ENCODE measurements around the gene MBOAT2. TPM values are rescaled to one million over a fixed set of nuclear protein-coding genes. Genes with fewer than 3 reads are reported as not detected.
"Not testable (repeated sequence)": the region's sequence is repeated elsewhere in the genome, so short reads cannot be mapped to it uniquely, and the experiment has no call there.

MBOAT2 gene
- total RNA-seq, 1 experiment from 2014 or later = 90.5 TPM

DNA sequence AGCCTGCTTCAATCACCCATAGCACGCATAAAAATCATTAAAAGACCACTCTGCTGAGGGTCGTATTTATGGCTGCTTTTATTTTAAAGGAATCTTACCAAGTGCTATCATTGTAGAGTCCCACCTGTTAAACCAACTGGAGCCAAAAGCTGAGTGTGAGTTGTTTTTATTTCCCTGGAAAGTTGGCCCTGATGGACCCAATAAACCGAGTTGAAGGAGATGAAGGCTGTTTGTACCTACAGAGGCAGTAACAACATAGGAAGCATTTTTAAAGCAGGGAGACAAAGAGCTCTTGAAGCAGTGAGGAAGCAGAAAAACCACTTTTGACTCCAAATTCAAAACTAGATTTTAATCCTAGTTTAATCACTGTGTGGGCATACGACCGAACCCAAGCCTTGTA, 6.4 kb downstream of the MBOAT2 start:
- in situ Hi-C loops (cut with HindIII; ENCODE audit: low sequenced_read_pairs) = no loop called here
- no peak for DNase-seq (ENCODE audit: low spot score)

DNA sequence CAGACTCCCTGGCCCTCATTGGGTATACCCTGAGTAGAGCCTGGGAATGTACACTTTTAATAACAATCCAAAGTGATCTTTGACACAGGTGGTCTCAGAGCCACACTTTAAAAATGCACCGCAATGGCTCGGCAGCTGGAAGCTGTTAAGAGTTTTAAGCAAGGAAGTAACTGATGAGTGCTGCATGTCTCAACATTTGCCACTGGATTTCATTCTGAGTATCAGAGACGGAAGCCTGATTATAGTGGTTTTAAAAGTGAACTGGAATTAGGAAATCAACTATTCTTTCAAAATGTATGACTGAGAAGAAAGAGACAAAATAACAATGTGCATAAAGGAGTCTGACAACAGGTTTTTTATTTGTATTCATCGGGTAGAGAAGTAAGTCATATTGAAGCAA, 7.5 kb downstream of the MBOAT2 start:
- in situ Hi-C loops (cut with HindIII; ENCODE audit: low sequenced_read_pairs) = no loop called here
- no peak for DNase-seq (ENCODE audit: low spot score)

GRCh38 chr2:8994386-8994785, 9.1 kb downstream of the MBOAT2 start:
- in situ Hi-C loops (cut with HindIII; ENCODE audit: low sequenced_read_pairs) = no loop called here
- no peak for DNase-seq (ENCODE audit: low spot score)

- in situ Hi-C loops (cut with HindIII; ENCODE audit: low sequenced_read_pairs) = no loop called here
- no peak for DNase-seq (ENCODE audit: low spot score)
Measured at GRCh38 chr2:8993902-8994278, 9.6 kb downstream of the MBOAT2 start.

GRCh38 chr2:8993196-8993901, 10.1 kb downstream of the MBOAT2 start:
- in situ Hi-C loops (cut with HindIII; ENCODE audit: low sequenced_read_pairs) = no loop called here
- DNase-seq (ENCODE audit: low spot score) = no peak

DNA sequence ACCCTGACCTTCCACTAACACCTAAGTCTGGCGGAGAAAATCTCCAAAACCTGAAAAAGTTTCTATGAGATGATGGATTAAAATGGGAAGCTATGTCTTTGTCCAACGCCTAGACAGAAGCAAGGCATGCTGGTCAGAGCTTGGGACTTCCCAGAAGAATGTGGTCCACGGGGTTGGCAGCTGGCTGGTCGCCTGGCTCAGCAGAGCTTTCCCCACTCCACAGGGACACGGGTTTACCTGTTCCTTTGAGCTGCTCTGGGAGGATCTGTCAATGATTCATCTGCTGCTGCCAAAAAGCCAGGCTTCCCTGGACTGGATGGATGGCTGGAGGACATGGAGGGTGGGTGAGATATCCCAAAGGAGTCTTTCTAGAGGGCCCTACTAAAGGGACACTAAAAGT, 10.8 kb downstream of the MBOAT2 start:
- no peak for DNase-seq (ENCODE audit: low spot score)
- in situ Hi-C loops (cut with HindIII; ENCODE audit: low sequenced_read_pairs) = no loop called here

DNA sequence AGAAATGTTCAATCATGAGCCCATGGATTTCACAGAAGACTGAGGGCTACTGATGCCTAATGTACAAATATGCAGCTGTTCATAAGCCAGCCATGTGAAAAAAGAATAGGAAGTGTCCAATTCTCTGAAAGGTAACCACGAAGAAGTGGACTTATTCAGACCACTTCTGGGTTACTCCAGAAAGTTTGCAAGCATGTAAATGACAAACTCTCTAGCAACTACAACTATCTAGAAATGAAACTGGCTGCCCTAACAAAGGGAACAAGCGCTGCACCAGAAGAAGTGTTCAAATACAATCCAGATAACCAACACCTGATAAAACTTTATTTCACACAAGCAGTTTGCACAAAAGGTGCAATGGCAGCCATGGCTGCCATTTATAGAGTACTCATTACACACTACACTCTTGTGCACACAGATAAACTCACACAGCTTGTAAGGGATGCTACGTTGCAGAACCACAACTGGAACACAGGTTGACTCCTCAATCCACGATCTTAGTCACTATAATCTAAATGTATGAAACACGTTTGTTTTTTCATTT, 13.9 kb downstream of the MBOAT2 start:
- in situ Hi-C loops (cut with HindIII; ENCODE audit: low sequenced_read_pairs) = no loop called here

DNA sequence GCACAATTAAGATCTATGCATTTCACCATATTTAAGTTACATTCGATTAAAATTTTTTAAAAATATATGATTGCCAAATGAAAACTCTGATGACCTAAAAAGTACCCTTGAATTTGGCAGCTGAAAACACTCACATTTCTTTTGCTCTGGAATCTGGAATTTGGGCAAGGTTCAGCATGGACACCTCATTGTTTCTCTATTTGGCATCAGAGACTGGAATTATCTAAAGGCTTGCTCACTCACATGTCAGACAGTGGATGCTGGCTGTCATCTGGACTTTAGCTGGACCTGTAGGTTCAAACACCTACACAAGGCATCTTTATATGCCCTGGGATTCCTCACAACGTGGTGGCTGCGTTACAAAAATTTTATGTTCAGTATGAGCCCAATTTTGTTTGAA, 16.1 kb downstream of the MBOAT2 start:
- in situ Hi-C loops (cut with HindIII; ENCODE audit: low sequenced_read_pairs) = no loop called here

More for the DNA sequence above, 13.9 kb downstream of the MBOAT2 start:
- no peak for DNase-seq (ENCODE audit: low spot score)

DNA sequence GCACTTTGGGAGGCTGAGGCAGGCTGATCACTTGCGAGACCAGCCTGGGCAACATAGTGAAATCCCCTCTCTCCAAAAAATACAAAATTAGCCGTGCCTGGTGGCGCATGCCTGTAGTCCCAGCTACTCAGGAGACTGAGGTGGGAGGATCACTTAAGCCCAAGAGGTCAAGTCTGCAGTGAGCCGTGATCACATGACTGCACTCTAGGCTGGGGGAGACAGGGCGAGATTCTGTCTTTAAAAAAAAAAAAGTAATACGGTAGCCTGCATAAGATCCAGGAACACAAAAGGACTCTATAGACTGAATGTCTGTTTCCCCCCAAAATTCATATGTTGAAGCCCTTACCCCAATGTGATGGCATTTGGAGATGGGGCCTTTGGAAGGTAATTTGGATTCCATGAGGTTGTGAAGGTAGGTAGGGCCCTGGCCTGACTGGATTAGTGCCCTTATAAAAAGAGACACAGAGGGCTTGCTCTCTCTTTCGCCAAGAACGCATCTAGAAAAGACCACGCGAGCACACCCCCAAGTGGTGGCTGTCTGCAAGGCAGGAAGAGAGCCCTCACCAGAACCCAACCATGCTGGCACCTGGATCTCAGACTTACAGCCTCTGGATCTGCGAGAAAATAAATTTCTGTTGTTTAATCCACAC, 17.0 kb downstream of the MBOAT2 start:
- no peak for DNase-seq (ENCODE audit: low spot score)
- in situ Hi-C loops (cut with HindIII; ENCODE audit: low sequenced_read_pairs) = no loop called here

More for the DNA sequence above, 16.1 kb downstream of the MBOAT2 start:
- DNase-seq (ENCODE audit: low spot score) = no peak

GRCh38 chr2:8985561-8986326, 17.7 kb downstream of the MBOAT2 start:
- in situ Hi-C loops (cut with HindIII; ENCODE audit: low sequenced_read_pairs) = no loop called here
- DNase-seq (ENCODE audit: low spot score) = no peak

DNA sequence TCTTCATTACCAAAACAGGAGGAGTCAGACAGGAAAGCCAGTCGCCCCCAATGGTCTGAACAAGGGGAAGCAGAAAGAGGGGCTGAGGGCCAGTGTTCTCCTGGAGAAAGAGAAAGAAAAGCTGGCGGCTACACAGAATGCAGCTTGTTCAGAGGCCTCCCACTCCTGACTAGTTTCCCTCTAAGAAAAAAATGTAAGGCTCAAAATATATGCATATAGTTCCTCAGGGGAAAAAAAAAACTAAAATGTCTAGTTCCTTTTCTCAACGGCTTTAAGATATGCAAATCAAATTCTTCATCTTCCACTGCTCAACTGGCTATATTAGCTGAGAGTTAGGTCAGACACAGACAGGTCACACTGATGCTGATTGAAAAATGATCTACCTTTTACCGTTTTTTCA, 18.6 kb downstream of the MBOAT2 start:
- in situ Hi-C loops (cut with HindIII; ENCODE audit: low sequenced_read_pairs) = no loop called here
- DNase-seq (ENCODE audit: low spot score) = no peak

- DNase-seq (ENCODE audit: low spot score) = no peak
- in situ Hi-C loops (cut with HindIII; ENCODE audit: low sequenced_read_pairs) = no loop called here
Measured at GRCh38 chr2:8984157-8984556, 19.3 kb downstream of the MBOAT2 start.

GRCh38 chr2:8983571-8983970, 19.9 kb downstream of the MBOAT2 start:
- in situ Hi-C loops (cut with HindIII; ENCODE audit: low sequenced_read_pairs) = no loop called here
- no peak for DNase-seq (ENCODE audit: low spot score)

DNA sequence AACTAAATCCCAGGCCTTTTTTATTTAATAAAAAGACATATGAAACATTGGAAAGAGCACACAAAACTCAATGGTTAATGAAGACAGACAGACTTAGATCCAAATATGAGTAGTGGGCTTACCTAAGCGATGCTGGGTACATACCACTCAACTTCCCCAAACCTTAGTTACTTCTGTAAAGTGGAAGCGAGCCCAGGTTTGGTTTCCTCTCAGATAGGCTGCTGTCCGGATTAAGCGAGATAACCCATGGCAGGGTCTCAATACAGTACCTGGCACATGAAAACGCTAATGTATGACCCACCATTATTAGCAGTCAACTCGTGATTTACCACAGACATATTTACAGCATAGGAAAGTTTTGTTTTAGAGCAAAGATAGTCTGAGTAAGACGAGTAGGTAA, 21.6 kb downstream of the MBOAT2 start:
- in situ Hi-C loops (cut with HindIII; ENCODE audit: low sequenced_read_pairs) = no loop called here
- no peak for DNase-seq (ENCODE audit: low spot score)

GRCh38 chr2:8980096-8980495, 23.4 kb downstream of the MBOAT2 start:
- in situ Hi-C loops (cut with HindIII; ENCODE audit: low sequenced_read_pairs) = no loop called here
- no peak for DNase-seq (ENCODE audit: low spot score)

DNA sequence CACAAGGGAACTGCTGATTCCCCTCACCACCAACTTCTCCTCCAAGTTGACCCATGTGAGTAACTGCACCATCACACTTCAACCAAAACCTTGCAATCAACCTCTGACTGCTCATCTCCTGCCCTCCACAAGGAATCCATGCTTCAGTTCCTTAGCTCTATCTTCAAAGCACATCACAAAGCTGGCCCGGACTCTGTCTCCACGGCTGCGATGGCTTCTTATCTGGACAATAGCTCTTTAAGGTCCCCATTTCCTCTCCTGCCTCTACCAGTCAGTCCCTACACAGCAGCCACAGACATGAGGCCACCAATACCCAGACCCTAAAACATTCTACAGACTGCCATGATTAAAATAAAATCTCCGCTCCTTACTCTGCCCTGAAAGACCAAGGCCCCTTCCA, 25.7 kb downstream of the MBOAT2 start:
- DNase-seq (ENCODE audit: low spot score) = no peak
- in situ Hi-C loops (cut with HindIII; ENCODE audit: low sequenced_read_pairs) = no loop called here

DNA sequence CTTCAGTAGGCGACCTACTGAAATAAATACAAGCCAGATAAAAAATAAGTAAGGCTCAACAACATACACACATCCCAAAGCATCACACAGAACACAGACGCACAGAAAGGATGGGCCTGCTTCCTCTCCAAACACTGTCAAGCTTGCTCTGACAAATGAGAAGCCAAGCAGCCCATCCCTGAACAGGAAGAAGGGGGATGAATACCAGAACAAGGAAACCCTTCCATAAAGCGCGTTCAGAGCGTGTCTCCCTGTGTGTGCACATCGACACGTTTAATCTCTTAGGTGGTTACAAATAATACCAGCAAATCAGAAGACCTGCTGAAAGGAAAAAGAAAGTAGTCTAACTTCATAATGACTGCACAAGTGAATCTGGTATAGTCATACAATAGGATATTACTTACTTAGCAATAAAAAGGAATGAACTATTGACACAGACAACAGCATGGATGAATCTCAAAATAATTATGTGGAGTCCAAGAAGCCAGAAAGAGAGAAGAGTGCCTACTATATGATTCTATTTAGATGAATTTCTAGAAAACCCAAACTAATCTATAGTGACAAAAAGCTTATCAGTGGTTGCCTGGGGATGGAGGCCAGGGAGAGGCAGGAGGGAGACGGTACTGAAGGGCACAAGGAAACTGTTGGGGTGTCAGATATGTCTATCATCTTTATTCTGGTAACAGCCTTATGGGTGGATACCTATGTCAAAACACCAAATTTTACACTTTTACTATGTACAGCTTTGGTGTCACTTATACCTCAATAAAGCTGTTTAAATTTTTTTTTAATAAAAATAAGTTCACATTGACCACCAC, 26.8 kb downstream of the MBOAT2 start:
- no peak for DNase-seq (ENCODE audit: low spot score)
- in situ Hi-C loops (cut with HindIII; ENCODE audit: low sequenced_read_pairs) = no loop called here

DNA sequence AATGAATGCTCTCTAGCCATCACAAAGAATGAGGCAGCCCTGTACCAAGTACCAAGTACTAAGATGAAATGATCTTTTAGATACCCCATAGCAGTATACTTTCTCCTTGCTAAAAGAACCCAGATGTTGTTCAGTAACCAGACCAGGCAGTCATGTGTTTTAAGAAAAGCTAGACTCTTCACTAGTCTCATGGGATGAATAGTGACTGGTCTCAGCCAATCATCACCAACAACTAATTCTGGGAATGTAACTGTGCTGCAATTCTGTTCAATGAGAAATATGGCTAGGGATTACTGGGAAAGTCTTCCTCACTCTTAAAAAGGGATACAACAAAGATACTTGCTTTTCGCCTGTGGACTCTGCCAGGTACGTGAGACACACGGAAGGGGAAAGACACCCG, 29.5 kb downstream of the MBOAT2 start:
- no peak for DNase-seq (ENCODE audit: low spot score)
- in situ Hi-C loops (cut with HindIII; ENCODE audit: low sequenced_read_pairs) = no loop called here

DNA sequence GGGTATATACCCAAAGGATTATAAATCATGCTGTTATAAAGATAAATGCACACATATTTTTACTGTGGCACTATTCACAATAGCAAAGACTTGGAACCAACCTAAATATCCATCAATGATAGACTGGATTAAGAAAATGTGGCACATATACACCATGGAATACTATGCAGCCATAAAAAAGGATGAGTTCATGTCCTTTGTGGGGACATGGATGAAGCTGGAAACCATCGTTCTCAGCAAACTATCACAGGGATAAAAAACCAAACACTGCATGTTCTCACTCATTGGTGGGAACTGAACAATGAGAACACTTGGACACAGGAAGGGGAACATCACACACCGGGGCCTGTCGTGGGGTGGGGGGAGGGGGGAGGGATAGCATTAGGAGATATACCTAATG, 30.5 kb downstream of the MBOAT2 start:
- in situ Hi-C loops (cut with HindIII; ENCODE audit: low sequenced_read_pairs); DNase-seq (ENCODE audit: low spot score): not testable (repeated sequence)
